Measurements from ENCODE around the gene CHCHD1.
"Not testable (repeated sequence)": the region's sequence is repeated elsewhere in the genome, so short reads cannot be mapped to it uniquely, and the experiment has no call there.

The CHCHD1 gene

GRCh38 chr10:73796035-73796434, 14.2 kb downstream of the CHCHD1 start:
- not testable (repeated sequence) for DNase-seq

GRCh38 chr10:73796766-73797165, 14.9 kb downstream of the CHCHD1 start:
- no peak for DNase-seq

GRCh38 chr10:73797324-73798025, 15.6 kb downstream of the CHCHD1 start:
- DNase-seq = no peak

- DNase-seq = no peak
These were observed 16.2 kb downstream of the CHCHD1 start for GRCh38 chr10:73798087-73798486.

GRCh38 chr10:73798927-73799560, 17.2 kb downstream of the CHCHD1 start:
- DNase-seq = no peak

GRCh38 chr10:73799899-73800559, 18.2 kb downstream of the CHCHD1 start:
- no peak for DNase-seq

- no peak for DNase-seq
These were observed 18.9 kb downstream of the CHCHD1 start for GRCh38 chr10:73800560-73801252.

- no peak for DNase-seq
These were observed 19.4 kb downstream of the CHCHD1 start for GRCh38 chr10:73801253-73801590.

GRCh38 chr10:73802276-73802991, 20.6 kb downstream of the CHCHD1 start:
- no peak for DNase-seq

GRCh38 chr10:73803680-73804286, 21.9 kb downstream of the CHCHD1 start:
- DNase-seq = peak; percentile 20

- DNase-seq = no peak
These were observed 24.5 kb downstream of the CHCHD1 start for GRCh38 chr10:73806176-73806950.

- DNase-seq = no peak
These were observed 25.6 kb downstream of the CHCHD1 start for GRCh38 chr10:73807471-73807870.

GRCh38 chr10:73808021-73808815, 26.4 kb downstream of the CHCHD1 start:
- DNase-seq = no peak

- DNase-seq = no peak
These were observed 27.4 kb downstream of the CHCHD1 start for GRCh38 chr10:73809061-73809818.

- no peak for DNase-seq
These were observed 28.5 kb downstream of the CHCHD1 start for GRCh38 chr10:73810358-73810734.

GRCh38 chr10:73810735-73811465, 29.1 kb downstream of the CHCHD1 start:
- DNase-seq = peak; percentile 70

- DNase-seq = no peak
These were observed 30.8 kb downstream of the CHCHD1 start for GRCh38 chr10:73812657-73813056.

GRCh38 chr10:73813333-73813732, 31.5 kb downstream of the CHCHD1 start:
- DNase-seq = no peak

- DNase-seq = no peak
These were observed 32.5 kb downstream of the CHCHD1 start for GRCh38 chr10:73814276-73814895.

All from DMS53 (cell line).